GM18517 (cell line): Measurements from ENCODE around the gene PEX19.

Source experiments
- ATAC-seq: cut with Tn5 transposase; IDR thresholded peaks from one replicate; pipeline ENCODE4 v1.9.1; 2021; ENCODE audit warnings: mild to moderate bottlenecking, moderate library complexity; ENCODE audit not compliant: unreplicated experiment

The PEX19 gene

DNA sequence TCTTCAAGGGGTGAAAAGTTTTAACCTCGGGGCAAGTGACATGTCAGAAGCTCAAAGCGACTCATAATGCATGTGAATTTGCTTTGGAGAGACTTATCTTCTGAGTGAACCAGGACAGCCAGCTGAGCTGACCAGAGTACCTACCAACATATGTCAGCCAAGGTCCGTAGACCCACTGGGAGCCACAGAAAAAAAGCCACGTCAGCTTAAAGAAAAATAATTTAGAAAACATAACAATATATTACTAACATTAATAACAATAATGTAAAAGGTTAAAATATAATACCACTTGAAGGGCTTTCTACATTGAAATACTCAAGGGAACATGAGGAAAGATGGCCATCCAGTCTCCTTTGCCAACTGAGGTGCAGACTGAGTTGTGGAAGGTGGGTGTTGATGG lies 6.9 kb downstream of the PEX19 start:
- no peak for ATAC-seq

DNA sequence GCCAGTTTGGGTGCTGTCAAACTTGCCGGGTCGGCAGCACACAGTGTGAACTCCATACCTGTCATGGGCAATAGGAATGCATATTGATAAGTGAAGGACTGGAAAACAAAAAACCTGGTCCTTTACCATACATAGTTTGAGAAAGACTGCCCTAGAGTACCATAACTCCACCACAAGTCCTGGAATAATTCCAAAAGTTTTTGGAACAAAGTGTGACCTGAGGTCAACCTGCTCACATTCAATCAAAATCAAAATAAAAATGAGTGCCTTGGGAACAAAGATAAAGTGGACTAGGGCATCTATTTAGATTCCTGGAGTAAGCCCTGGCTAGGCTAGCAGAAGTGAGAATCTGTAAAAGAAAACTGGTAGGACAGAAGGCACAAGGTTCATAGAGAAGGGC lies 7.6 kb downstream of the PEX19 start:
- no peak for ATAC-seq

DNA sequence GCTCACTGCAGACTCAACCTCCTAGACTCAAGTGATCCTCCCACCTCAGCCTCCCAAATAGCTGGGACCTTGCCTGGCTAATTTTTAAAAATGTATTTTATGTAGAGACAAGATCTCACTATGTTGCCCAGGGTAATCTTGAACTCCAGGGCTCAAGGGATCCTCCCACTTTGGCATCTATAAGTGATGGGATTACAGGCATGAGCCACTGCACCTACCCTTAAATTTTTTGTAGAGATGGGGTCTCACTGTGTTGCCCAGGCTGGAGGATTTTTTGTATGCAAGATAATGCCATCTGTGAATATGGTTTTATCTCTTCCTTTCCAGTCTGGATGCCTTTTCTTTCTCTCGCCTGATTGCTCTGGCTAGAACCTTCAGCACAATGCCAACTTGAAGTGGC lies 13.9 kb downstream of the PEX19 start:
- ATAC-seq, result no peak

DNA sequence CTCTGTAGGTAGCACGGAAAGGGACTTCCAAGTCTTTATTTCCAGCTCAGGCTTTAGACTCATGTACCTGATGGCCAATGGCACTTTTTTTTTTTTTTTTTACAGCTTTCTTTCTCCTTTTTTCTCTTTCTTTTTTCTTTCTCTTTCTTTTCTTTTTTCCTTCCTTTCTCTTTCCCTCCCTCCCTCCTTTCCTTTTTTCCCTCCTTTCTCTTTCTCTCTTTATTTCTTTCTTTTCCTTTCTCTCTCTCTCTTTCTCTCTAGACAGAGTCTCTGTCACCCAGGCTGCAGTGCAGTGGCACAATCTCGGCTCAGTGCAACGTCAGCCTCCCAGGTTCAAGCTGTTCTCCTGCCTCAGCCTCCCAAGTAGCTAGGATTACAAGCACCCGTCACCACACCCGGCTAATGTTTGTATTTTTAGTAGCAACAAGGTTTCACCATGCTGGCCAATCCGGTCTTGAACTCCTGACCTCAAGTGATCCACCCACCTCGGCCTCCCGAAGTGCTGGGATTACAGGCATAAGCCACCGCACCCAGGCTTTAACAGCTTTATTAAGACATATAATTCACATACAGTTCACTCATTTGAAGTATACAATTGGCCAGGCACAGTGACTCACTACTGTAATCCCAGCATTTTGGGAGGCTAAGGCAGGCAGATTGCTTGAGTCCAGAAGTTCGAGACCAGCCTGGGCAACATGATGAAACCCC lies 17.5 kb downstream of the PEX19 start:
- ATAC-seq, result no peak

DNA sequence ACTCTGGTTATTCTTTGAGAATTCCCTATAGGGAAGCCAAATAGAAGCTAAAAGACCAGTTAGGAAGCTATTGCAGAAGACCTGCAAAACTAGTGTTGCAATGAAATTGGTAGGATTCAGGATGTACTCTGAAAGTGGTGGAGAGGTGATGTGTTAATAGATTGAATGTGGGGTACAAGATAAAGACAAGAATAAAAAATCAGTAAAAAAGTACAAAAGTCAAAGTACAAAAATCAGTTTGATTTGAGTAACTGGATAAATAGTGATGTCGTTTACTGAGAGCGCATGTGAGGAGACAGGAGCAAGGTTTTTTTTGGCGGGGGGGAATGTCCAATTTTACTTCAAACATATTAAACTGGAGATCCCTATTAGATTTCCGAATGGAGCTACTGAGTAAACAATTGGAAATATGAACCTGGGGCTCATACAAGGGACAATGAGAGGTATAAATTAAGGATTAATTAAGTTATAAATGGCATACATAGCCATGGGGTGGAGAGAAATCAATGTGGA lies 20.1 kb downstream of the PEX19 start:
- ATAC-seq, result no peak

DNA sequence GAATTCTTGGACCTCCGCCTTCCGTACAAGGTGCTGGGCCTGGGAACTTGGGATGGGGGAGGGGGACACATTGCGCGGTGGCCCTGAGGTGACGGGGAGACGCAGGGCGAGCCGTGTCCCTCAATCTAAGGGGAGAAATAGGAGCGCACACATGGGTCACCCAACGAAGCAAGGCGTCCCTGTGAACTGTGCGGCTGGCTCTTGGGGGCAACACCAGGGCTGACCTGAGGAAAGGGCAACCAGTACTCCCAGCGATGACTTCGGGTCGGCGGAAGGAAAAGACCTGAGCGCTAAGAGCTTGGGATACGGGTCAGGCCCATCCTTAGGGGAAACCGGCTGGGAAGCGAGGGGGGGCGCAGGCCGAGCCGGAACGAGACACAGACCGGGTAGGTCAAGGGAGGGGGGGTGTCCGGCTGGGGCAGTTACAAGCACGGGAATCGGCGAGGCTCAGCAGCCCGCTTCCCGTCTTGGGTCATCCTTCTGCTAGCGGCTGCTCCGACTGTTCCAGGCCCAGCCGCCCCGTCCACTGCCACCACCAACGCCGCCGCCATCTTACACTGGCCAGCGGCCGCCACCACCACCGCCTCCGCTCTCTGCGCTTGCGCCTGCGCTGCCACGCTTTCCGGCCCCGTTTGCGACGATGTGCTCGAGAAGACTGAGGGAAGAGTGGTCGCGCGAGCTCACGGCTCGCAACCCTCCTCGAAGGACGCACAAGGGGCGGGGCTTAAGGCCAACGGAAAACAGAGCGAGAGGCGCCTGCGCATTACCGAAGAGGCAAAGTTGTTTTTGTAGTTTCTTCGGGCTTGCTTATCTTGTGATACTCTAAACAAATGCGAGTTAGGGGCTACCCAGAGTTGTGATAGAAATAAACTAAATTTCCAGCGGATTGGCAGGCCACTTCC lies 22.8 kb downstream of the PEX19 start, which contains the start of gene DCAF8:
Gene DCAF8, minus strand, starts transcription at position 657 of the 902 bp plus-strand sequence. CDS start 18,541 bp downstream, outside the sequence.
- ATAC-seq, result peak; percentile 76

DNA sequence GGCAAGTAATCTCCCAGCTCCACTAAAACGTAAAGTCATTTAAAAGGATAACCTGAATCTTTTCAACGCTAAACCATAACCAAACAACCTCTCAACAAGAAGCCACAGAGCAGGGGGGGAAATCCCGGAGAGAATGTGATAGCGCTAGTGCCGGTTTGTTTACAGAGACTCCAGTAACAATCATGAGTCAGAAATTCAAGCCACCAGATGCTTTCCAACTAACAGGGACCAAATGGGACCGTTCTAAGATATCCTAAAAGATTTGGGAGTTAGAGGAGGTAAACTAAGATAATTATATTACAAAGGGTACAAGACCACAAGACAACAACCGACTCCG lies 23.4 kb downstream of the PEX19 start:
- peak; percentile 29 for ATAC-seq

DNA sequence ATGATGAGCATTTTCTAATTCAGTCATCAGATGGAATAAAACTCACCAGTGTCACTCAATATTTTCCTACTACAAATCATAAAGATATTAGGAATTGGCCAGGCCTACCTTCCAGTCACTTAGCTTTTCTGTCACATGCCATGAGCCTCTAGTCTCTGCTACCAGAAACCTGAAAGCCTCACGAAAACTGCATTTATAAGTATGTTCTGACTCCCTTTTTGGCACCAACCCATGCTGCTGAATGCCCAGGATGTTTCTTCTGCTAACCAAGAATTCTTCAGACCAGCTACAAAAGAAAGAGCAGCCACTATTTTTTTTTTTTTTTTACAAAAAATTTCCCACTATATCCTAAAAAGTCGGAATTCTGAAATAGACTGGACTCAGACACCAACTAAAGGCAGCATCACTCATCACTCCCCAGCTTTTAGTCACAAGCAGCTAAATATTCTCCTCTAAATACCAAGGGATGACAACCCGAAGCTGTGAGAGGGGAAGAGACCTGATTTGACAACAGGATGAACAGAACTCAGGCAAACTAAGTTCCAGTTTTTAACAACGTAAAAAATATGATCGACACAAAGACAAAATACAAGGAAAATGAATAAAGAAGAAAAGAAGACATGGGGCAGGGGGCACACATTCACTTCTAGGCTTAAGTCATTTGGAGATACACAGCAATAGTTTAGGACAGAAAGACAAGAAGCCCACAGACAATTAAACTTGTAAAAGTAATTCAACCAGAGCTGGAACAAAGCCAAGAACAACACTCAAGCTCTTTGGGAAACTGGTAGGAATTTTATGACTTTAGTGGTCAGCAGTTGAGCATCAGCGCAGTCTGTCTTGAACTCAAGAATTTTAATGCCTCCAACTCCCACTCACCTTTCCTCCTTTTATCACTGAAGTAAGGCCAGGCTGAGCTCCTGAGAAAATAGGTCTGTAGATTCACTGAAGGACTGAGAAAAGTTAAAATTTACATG lies 24.2 kb downstream of the PEX19 start:
- ATAC-seq, result no peak

DNA sequence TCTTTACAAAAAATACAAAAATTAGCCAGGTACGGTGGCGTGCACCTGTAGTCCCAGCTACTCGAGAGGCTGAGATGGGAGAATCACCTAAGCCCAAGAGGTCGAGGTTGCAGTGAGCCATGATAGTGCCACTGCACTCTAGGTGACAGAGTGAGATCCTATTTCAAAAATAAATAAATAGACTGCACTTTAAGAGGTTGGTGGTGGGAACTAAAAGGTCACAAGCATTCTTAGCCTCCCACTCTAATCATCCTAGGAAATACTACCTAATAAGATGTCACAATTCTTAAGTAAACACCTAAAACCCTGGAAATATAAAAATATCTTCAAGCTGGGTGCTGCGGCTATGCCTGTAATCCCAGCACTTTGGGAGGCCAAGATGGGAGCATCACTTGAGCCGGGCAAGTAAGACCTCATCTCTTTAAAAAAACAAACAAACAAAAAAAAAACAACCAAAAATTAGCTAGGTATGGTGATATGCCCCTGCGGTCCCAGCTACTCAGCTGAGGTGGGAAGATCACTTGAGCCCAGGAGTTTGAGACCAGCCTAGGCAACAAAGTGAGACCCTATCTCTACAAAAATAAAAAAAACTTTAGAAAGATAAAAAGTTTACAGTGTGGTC lies 26.6 kb downstream of the PEX19 start:
- no peak for ATAC-seq

DNA sequence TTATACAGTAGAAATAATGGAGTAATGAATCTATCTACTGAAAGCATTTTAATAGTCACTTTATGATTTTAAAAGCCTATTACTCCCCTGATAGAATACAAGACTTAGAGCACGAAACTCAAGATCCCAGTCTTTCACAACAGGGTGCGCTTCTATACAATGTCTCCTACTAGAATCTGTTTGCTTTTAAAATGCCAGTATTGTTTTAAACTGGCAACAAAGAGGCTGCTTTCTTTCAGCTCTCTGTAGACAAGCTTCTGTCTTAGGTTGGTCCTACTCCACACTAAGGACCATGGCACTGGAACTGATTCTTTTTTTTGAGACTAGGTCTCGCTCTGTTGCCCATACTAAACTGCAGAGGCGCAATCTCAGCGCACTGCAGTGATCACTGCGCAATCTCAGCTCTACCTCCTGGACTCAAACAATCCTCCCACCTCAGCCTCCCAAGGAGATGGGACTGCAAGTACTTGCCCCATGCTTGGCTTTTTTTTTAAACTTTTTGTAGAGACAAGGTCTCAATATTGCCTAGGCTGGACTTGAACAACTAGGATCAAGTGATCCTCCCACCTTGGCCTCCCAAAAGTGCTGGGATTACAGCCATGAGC lies 27.4 kb downstream of the PEX19 start:
- ATAC-seq, result no peak

DNA sequence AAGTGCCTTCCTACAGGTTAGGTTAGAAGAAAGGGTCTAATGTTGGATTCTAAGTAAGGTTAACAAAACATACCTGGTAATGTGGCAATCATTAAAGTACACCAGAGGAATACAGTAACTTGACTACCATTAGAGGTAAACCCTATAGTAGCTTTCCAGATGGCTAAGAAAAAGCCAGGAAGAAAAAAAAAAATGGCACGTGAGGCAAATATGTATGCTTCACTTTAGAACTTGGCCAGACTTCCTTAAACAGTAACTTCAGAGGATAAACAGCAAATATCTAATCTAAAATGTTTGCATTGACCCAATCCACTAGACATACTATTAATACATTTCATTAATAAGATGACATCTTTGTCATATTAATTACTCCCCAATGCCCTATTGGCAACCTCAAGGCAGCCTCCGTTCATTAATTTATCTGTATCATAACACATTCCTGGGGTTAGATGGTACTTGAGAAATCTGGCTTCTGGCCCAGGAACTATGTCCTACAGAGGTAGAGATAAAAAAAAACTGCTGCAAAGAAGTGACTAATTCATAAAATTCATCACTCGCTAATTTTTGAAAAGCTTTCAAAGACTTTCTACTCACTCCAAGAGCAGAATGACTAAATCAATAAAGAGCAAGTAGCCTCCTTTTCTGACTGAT lies 28.4 kb downstream of the PEX19 start:
- ATAC-seq, result no peak

DNA sequence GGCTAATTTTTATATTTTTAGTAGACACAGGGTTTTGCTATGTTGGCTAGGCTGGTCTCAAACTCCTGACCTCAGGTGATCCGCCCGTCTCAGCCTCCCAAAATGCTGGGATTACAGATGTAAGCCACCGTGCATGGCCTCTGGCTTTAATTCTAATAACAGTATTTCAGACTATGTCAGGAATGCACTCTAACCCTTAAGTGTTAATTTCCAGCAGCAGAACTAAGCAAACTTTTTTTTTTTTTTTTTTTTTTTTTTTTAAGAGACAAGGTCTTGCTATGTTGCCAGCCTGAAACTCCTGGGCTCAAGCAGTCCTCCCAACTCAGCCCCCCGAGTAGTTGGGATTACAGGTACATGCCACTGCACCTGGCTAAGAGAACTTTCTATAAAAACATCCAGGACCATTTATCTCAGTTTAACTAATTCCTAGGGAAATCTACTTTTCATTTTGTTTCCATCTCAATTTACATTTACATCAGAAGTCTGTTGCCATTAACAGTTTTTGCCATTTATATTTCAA lies 29.1 kb downstream of the PEX19 start:
- ATAC-seq, result no peak

DNA sequence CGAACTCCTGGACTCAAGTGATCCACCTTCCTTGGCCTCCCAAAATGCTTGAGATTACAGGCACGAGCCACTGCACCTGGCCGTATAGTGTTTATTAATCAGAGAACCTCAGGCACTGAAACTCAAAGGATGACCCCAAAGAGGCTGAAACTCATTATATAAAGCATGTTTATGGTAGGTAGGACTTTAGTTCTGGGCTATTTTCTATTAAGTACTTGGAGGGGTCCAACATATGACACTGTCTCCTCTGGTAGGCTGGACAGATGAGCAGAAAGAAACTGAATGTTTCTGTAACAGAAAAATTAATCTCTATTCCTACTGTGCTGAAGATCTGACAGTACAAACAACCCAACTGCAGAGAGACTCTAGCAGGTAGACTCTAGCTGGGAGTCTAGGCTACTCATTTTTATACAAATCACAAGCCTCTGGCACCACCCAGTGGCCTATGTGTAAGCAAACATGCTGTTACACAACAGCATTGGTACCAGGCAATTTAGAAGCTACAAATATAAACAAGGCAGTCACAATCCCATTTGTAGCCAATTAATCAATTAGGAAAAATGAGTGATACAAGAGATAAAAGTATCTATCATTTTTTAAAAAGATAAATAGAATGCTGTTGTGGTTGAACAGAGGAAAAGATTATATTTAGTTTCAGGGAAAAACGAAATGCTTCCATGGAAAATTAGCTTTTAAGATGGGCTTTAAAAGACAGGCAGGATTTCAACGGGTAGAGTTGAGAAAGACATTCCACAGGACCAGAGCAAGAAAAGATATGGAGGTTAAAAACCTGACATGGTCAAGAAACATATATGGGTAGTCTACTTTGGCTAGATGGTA lies 33.0 kb downstream of the PEX19 start:
- peak; percentile 72 for ATAC-seq

DNA sequence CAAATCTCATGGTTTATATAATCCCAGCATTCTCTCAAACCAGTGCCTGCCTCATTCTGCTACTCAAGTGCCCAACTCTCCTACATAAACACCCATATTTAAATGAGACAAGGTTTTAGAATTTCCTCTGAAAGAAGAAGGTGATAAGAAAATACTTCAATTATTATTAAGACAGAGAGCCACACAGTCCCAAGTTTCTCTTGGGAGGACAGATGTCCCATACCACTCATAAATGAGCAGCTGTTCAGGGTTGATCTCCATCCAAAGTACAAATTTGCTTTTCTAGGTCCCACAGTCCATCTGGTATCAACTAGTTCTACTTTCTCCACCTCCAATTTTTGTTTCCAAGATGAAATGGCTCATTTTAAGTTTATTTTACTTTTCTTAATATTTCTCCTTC lies 33.9 kb downstream of the PEX19 start:
- no peak for ATAC-seq

DNA sequence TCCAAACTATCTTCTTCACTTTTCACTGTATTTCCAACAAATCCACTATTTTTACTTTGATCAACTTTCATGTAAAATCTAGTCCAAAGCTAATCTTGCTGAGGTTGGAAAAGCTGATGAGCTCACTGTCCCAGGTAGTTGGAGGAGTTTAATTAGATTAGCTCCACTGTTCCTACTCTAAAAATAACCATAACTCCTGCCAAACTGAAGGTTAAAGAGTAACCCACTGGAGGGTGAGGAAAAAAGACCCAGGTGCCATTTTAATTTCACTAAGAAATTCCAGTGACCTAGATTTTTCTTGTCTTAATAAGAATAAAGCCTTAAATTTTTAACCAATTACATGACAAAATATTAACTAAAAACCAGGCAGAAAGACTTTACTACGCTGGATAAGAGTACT lies 37.9 kb downstream of the PEX19 start:
- ATAC-seq, result no peak

DNA sequence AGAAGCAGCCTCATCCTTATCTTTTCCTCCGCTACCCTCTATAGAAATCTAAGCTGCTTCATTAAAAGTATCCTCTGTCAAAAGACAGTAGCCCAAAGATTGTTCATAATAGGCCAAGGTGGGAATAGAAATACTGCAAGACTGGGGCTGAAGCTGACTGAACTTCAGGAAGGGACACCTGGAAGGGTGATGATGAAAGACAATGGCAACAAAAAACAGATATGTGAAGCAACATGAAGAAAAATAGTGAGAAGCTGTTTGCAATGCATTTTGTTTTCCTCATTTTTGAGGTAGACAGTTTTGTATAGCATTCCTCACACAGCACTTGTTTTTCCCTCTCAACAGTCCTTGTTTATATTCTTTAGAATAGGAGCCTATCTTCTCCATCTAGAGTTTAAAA lies 39.5 kb downstream of the PEX19 start:
- no peak for ATAC-seq

DNA sequence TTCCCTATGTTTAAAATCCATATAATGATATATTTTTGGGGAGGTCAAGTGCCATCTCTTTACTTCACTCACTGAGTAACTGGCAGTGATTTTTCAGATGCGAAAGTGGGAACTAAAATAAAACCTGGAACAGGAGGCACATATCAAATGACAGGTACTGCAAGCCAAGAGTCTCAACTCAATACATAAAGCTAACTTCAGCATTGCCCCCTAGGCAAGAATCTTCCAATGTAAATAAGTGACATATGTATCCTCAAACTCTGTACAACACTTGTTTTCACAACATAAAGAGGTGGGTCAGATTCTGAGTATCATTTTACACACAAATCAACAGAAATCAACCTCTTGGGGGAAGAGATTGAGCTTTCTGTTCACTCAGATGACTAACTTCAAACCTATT lies 40.7 kb downstream of the PEX19 start:
- no peak for ATAC-seq

DNA sequence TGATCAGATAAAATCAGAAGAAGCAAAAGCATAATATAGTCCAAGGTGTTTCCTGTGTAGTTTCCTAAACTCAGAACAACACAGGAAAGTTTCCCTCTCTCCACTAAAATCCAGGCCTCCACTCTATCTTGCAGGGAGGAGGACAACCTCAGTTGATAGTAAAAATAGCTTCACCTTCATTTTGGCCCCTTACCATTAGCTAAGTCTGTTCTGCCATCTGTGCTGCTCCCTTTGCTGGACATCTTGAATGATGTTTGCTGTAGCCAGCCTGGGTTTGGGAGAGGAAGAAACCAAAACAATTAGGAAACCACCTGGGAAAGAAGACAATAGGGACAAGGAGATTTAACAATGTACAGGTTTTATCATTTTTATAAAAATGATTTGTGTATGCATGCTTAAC lies 41.2 kb downstream of the PEX19 start:
- no peak for ATAC-seq
